GM12878 (cell line): ENCODE data around the gene EHF. TPM values are rescaled to one million over a fixed set of nuclear protein-coding genes. Genes with fewer than 3 reads are reported as not detected.

ENCODE experiments used
- ATAC-seq: fragments of 200-7000 bp; cut with Tn5 transposase; 3 replicates; pipeline ENCODE4 v1.9.1; 2020; ENCODE audit warnings: mild to moderate bottlenecking, moderate library complexity
- BruUV-seq: library from RNA; stranded (reverse); fragments of 400-500 nt; replicated peaks from 2 replicates; lab custom pipeline; 2021; lab: Mats Ljungman, UMichigan
- CTCF ChIA-PET: fragments of 300-600 bp; sonication (Branson Sonifier 250); formaldehyde crosslinking; extraction: SDS; loops from one replicate; lab custom pipeline; 2021; ENCODE audit warnings: inconsistent platforms; lab: Yijun Ruan, JAX
- POLR2A ChIA-PET: fragments of 350-600 bp; formaldehyde crosslinking; extraction: SDS; loops from one replicate; lab custom pipeline; 2021; ENCODE audit warnings: inconsistent platforms; lab: Charles Lee
- RAD21 ChIA-PET: fragments of 300-600 bp; sonication (Branson Sonifier 250); formaldehyde crosslinking; loops from one replicate; lab custom pipeline; 2023; ENCODE audit warnings: antibody characterized with exemption; ENCODE audit not compliant: unreplicated experiment; lab: Charles Lee
- SMC1A ChIA-PET: fragments of 300-600 bp; sonication (Branson Sonifier 250); formaldehyde crosslinking; loops from one replicate; lab custom pipeline; 2023; ENCODE audit not compliant: unreplicated experiment, uncharacterized antibody; lab: Charles Lee
- DNase-seq: peaks from one replicate; pipeline ENCODE4 v3.0.0-alpha.2; 2011; ENCODE audit warnings: low read depth, low spot score
- FAIRE-seq: peaks from 3 replicates; lab custom pipeline; 2011; peaks lifted over from hg19 to GRCh38; lab: Jason Lieb, UNC
- H2AFZ ChIP-seq: 2 replicates; pipeline ENCODE4 v1.6.0; 2011; ENCODE audit warnings: low read depth, low read length, control low read depth; ENCODE audit not compliant: control insufficient read depth
- H3K27ac ChIP-seq: 2 replicates; pipeline ENCODE4 v1.5.1; 2011; ENCODE audit warnings: control low read depth; ENCODE audit not compliant: control insufficient read depth, insufficient read depth
- H3K27me3 ChIP-seq, 2 experiments: replicated peaks in 1 of 2; 2 replicates each; pipeline versions ENCODE4 v1.6.0 to v1.6.1; 2011; ENCODE audit warnings: low read length in 1 of 2; ENCODE audit not compliant: control insufficient read depth in 2 of 2, insufficient read depth in 2 of 2
- H3K36me3 ChIP-seq, 2 experiments: 2 replicates each; pipeline ENCODE4 v1.5.1; 2011; ENCODE audit warnings: low read length in 1 of 2; ENCODE audit not compliant: control insufficient read depth in 2 of 2, insufficient read depth in 2 of 2
- H3K4me1 ChIP-seq: 2 replicates; pipeline ENCODE4 v1.6.1; 2011; ENCODE audit warnings: mild to moderate bottlenecking, low read length, moderate library complexity, mixed read lengths; ENCODE audit not compliant: control insufficient read depth, insufficient read depth
- H3K4me2 ChIP-seq: 2 replicates; pipeline ENCODE4 v1.6.0; 2011; ENCODE audit warnings: control low read depth; ENCODE audit not compliant: control insufficient read depth, insufficient read depth
- H3K4me3 ChIP-seq: fragments of 200-600 bp; sonication (generic); 2 replicates; pipeline ENCODE4 v1.5.1; 2016
- H3K79me2 ChIP-seq: 2 replicates; pipeline ENCODE4 v1.6.0; 2011; ENCODE audit warnings: low read length; ENCODE audit not compliant: control insufficient read depth, insufficient read depth
- H3K9ac ChIP-seq: 2 replicates; pipeline ENCODE4 v1.8.0; 2011; ENCODE audit warnings: low read length, control low read depth, mixed read lengths; ENCODE audit not compliant: control insufficient read depth, insufficient read depth
- H3K9me3 ChIP-seq: replicated peaks from 3 replicates; pipeline ENCODE4 v1.5.1; 2011; ENCODE audit warnings: mild to moderate bottlenecking, low read length; ENCODE audit not compliant: control insufficient read depth, insufficient read depth
- H4K20me1 ChIP-seq: 2 replicates; pipeline ENCODE4 v1.6.0; 2011; ENCODE audit not compliant: control insufficient read depth, insufficient read depth
- CBFB ChIP-seq: IDR thresholded peaks from 2 replicates; pipeline ENCODE4 v1.6.1; 2016; ENCODE audit warnings: antibody characterized with exemption, low read depth
- DPF2 ChIP-seq: fragments of 450-650 bp; IDR thresholded peaks from 2 replicates; pipeline ENCODE4 v1.6.1; 2017; ENCODE audit warnings: mild to moderate bottlenecking
- EED ChIP-seq: sonication (generic); IDR thresholded peaks from 2 replicates; pipeline ENCODE4 v1.6.1; 2016; ENCODE audit warnings: antibody characterized with exemption, low read depth
- HCFC1 ChIP-seq: fragments of 150-350 bp; IDR thresholded peaks from 2 replicates; pipeline ENCODE4 v1.6.1; 2014; ENCODE audit warnings: low read length
- HDGF ChIP-seq: fragments of 450-650 bp; IDR thresholded peaks from 2 replicates; pipeline ENCODE4 v1.6.1; 2016; ENCODE audit warnings: antibody characterized with exemption
- NFYB ChIP-seq: IDR thresholded peaks from 2 replicates; pipeline ENCODE4 v1.6.1; 2011; ENCODE audit warnings: low read depth, mild to moderate bottlenecking, low read length, improper control_type of control experiment, moderate library complexity; ENCODE audit not compliant: insufficient read depth
- PAX5 ChIP-seq: IDR thresholded peaks from 2 replicates; pipeline ENCODE4 v1.6.1; 2011; ENCODE audit warnings: low read depth, low read length, borderline replicate concordance
- PML ChIP-seq: IDR thresholded peaks from 2 replicates; pipeline ENCODE4 v1.6.1; 2012; ENCODE audit warnings: low read length, inconsistent platforms
- RUNX3 ChIP-seq: IDR thresholded peaks from 2 replicates; pipeline ENCODE4 v1.6.1; 2012; ENCODE audit warnings: low read length, inconsistent platforms
- SIN3A ChIP-seq: IDR thresholded peaks from 2 replicates; pipeline ENCODE4 v1.6.1; 2012; ENCODE audit warnings: low read depth, low read length, improper control_type of control experiment
- SMAD5 ChIP-seq: IDR thresholded peaks from 2 replicates; pipeline ENCODE4 v1.6.1; 2016; ENCODE audit warnings: antibody characterized with exemption, low read depth
- YBX1 ChIP-seq: fragments of 450-650 bp; IDR thresholded peaks from 2 replicates; pipeline ENCODE4 v1.6.1; 2016; ENCODE audit warnings: antibody characterized with exemption
- ZBED1 ChIP-seq: IDR thresholded peaks from 2 replicates; pipeline ENCODE4 v1.6.1; 2016; ENCODE audit warnings: borderline replicate concordance
- WGBS: methylation state at CpG from one replicate; pipeline ENCODE4 v1.1.6; 2016; ENCODE audit warnings: low lambda C conversion rate; ENCODE audit not compliant: insufficient replicate concordance, insufficient coverage; ENCODE audit errors: missing lambda C conversion rate; 5-methylcytosine and 5-hydroxymethylcytosine counted together
- in situ Hi-C: fragments of 300-500 bp; cut with MboI; formaldehyde crosslinking; loops from 9 replicates; pipeline ENCODE4 v1.14.3; 2018; ENCODE audit warnings: mixed read lengths
- intact Hi-C: fragments of 100-400 bp; cut with micrococcal nuclease; formaldehyde crosslinking; loops from one replicate; pipeline ENCODE4 v1.14.2; 2022; ENCODE audit not compliant: unreplicated experiment
- polyA plus RNA-seq, 11 experiments: library from polyadenylated mRNA; depleted of rRNA in 4 of 11; unstranded in 6 of 11; stranded (reverse) in 5 of 11; fragments of >200 nt; fragmentation: Nextera tagmentation in 4 of 11; fragmentation: Illumina TruSeq in 1 of 11; extraction: Ambion mirVana in 4 of 11; extraction: Trizol in 1 of 11; gene quantifications; 1 replicate in 1 of 11; 2 replicates in 10 of 11; pipeline versions ENCODE4 v1.2.1 to v1.2.3, GENCODE V29; 2011 to 2016; ENCODE audit warnings: inconsistent platforms in 2 of 11, missing spikeins in 2 of 11, low read depth in 1 of 11
- total RNA-seq, 4 experiments: library from RNA; depleted of rRNA in 3 of 4; stranded (reverse); fragments of >200 nt in 3 of 4; fragmentation: Illumina TruSeq in 1 of 4; extraction: Trizol in 1 of 4; gene quantifications; 2 replicates each; pipeline versions ENCODE4 v1.2.1 to v1.2.3, GENCODE V29; 2013 to 2021
- TF ChIP-seq, protein P1 (sequence below): IDR thresholded peaks from 2 replicates; pipeline ENCODE4 v1.6.1; 2011; ENCODE audit warnings: borderline replicate concordance, low read depth, mild to moderate bottlenecking, moderate library complexity, low read length; ENCODE audit not compliant: insufficient read depth, poor library complexity, severe bottlenecking

Gene EHF
- total and polyA plus RNA-seq, 10 of the 15 experiments (the other 5 are each of a cell fraction or from before 2014, with no cell fraction given): 0.04 to 0.33 (median 0.06) TPM; not detected in 6

- no peak overlapping the region for H3K4me3 ChIP-seq
- H3K4me1 ChIP-seq: peaks cover 20% of the 10 kb centered on the region
- ChIA-PET CTCF (no interaction called here), POLR2A (no interaction called here), SMC1A (no interaction called here), RAD21 (no interaction called here)
- no TSS peak for BruUV-seq
- in situ Hi-C loops (no loop called here), intact Hi-C loops (no loop called here)
- ATAC-seq: peak; percentile 62
- no peaks in the 10 kb centered on the region for H4K20me1 ChIP-seq
- 0% methylated on average over 5 of the region's 5 CpGs for WGBS
- peak overlapping the region; percentile 10 for H3K4me2 ChIP-seq
- H3K9ac ChIP-seq: no peak overlapping the region
- FAIRE-seq: no peak
- no peak overlapping the region for H3K27ac ChIP-seq
- H3K36me3 ChIP-seq: no peaks in the 10 kb centered on the region
- no peak overlapping the region for H2AFZ ChIP-seq
- no peak for DNase-seq
- peaks cover 0 to 5% of the 10 kb centered on the region in 2 experiments; a peak in 1 of 4 replicates for H3K27me3 ChIP-seq
- no peaks in the 10 kb centered on the region for H3K79me2 ChIP-seq
- H3K9me3 ChIP-seq: no peaks in the 10 kb centered on the region; the same call in 2 of the 3 replicates
- TF ChIP-seq RUNX3: peak; percentile 82
- no peak for TF ChIP-seq NFYB
- TF ChIP-seq, all 136 proteins: peak for 1
Observed at GRCh38 chr11:34614344-34615104, 6.4 kb upstream of the EHF start.

GRCh38 chr11:34616086-34616485 lies 4.8 kb upstream of the EHF start:
- CTCF ChIA-PET: no interaction called here
- ATAC-seq: no peak
- in situ Hi-C loops: no loop called here
- H3K4me3 ChIP-seq: no peak overlapping the region
- TF ChIP-seq PAX5 (no peak), HDGF (no peak), EED (no peak), ZBED1 (no peak), SIN3A (no peak), HCFC1 (no peak), SMAD5 (no peak), CBFB (no peak), YBX1 (no peak), DPF2 (no peak), PML (no peak)
- TF ChIP-seq, protein P1, sequence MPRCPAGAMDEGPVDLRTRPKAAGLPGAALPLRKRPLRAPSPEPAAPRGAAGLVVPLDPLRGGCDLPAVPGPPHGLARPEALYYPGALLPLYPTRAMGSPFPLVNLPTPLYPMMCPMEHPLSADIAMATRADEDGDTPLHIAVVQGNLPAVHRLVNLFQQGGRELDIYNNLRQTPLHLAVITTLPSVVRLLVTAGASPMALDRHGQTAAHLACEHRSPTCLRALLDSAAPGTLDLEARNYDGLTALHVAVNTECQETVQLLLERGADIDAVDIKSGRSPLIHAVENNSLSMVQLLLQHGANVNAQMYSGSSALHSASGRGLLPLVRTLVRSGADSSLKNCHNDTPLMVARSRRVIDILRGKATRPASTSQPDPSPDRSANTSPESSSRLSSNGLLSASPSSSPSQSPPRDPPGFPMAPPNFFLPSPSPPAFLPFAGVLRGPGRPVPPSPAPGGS: no peak
- TF ChIP-seq, all 136 proteins: peak for 0
- SMC1A ChIA-PET: interaction anchor here (0.6 kb wide), 1 partner anchor 247 kb away, joined by 4 read pairs; no protein-coding TSS in a partner anchor
- intact Hi-C loops: no loop called here
- FAIRE-seq: no peak
- no peaks in the 10 kb centered on the region for H4K20me1 ChIP-seq
- no TSS peak for BruUV-seq
- H3K27me3 ChIP-seq: peaks cover 0 to 5% of the 10 kb centered on the region in 2 experiments; a peak in 3 of 4 replicates
- POLR2A ChIA-PET: no interaction called here
- H3K36me3 ChIP-seq: no peaks in the 10 kb centered on the region
- H3K9ac ChIP-seq: no peak overlapping the region
- no peaks in the 10 kb centered on the region for H3K79me2 ChIP-seq
- no peak overlapping the region for H3K4me2 ChIP-seq
- H3K27ac ChIP-seq: no peak overlapping the region
- WGBS: 79% methylated on average over 1 of the region's 1 CpG
- peaks cover 20% of the 10 kb centered on the region for H3K4me1 ChIP-seq
- no peaks in the 10 kb centered on the region; the same call in 2 of the 3 replicates for H3K9me3 ChIP-seq
- DNase-seq: no peak
- H2AFZ ChIP-seq: no peak overlapping the region
- RAD21 ChIA-PET: no interaction called here
